ENCODE results near the gene ZNF664. TPM values are rescaled to one million over a fixed set of nuclear protein-coding genes. Genes with fewer than 3 reads are reported as not detected.

Gene ZNF664
- total and polyA plus RNA-seq, 2 of the 8 experiments (the other 6 are each of a cell fraction or from before 2014, with no cell fraction given), result 22.8 to 51.4 TPM

GRCh38 chr12:124030008-124030407, 57.0 kb downstream of the ZNF664 start:
- Histone ChIP-seq H2AK5ac (ENCODE audit: low read depth, low read length) (no peak overlapping the region), H4K8ac (ENCODE audit: extremely low read depth, insufficient read depth, low read length) (no peak overlapping the region), H3K4me1 (replicated peaks in 1 of 4; ENCODE audit: control insufficient read depth in 3 of 4, insufficient read depth in 4 of 4, low read length in 3 of 4) (peaks cover 0 to 2% (median 0%) of the 10 kb centered on the region in 4 experiments; a peak in 3 of 7 replicates), H2AFZ (ENCODE audit: low read length) (no peak overlapping the region), H3K79me2 (ENCODE audit: control insufficient read depth in 1 of 2, insufficient read depth in 2 of 2, low read length in 2 of 2) (no peaks in the 10 kb centered on the region), H3K36me3 (ENCODE audit: control insufficient read depth in 2 of 4, insufficient read depth in 4 of 4, low read length in 3 of 4) (no peaks in the 10 kb centered on the region), H4K20me1 (replicated peaks in 1 of 2; ENCODE audit: control insufficient read depth in 1 of 2, insufficient read depth in 2 of 2, low read length in 2 of 2) (no peaks in the 10 kb centered on the region), H2BK12ac (ENCODE audit: low read depth, low read length) (no peak overlapping the region), H2BK15ac (ENCODE audit: low read length) (no peak overlapping the region), H2BK120ac (replicated peaks; ENCODE audit: low read depth, low read length) (no peak overlapping the region), H3K4me3 (ENCODE audit: extremely low read depth in 1 of 4, insufficient read depth in 2 of 4, low read depth in 3 of 4, low read length in 4 of 4) (no peak overlapping the region), H3K27ac (ENCODE audit: low read depth, low read length) (no peak overlapping the region), H3K27me3 (replicated peaks in 1 of 4; ENCODE audit: control insufficient read depth in 3 of 4, extremely low read depth in 1 of 4, insufficient read depth in 3 of 4, low read length in 3 of 4) (no peaks in the 10 kb centered on the region), H3K18ac (ENCODE audit: extremely low read depth, low read length) (no peak overlapping the region), H3K23me2 (ENCODE audit: low read depth, low read length) (no peaks in the 10 kb centered on the region), H2BK20ac (ENCODE audit: low read length) (no peak overlapping the region), H4K5ac (ENCODE audit: insufficient read length, low read depth, low read length) (no peak overlapping the region), H3K9me3 (ENCODE audit: insufficient read depth in 2 of 2, low read depth in 1 of 2, low read length in 1 of 2) (no peaks in the 10 kb centered on the region), H4K91ac (replicated peaks; ENCODE audit: insufficient read length, low read length) (no peak overlapping the region), H3K23ac (ENCODE audit: insufficient read length) (no peak overlapping the region), H3K4me2 (ENCODE audit: insufficient read depth in 1 of 2, low read depth in 2 of 2, low read length in 2 of 2) (no peak overlapping the region), H2BK5ac (ENCODE audit: low read depth, low read length) (no peak overlapping the region), H3K9ac (replicated peaks in 1 of 4; ENCODE audit: extremely low read depth in 1 of 4, low read depth in 3 of 4, low read length in 3 of 4) (no peak overlapping the region), H3K14ac (ENCODE audit: insufficient read length) (no peak overlapping the region), H3K79me1 (ENCODE audit: low read depth, low read length) (no peaks in the 10 kb centered on the region), H3K4ac (replicated peaks; ENCODE audit: insufficient read length, low read depth, low read length) (no peak overlapping the region), H3K56ac (replicated peaks; ENCODE audit: insufficient read length, low read depth, low read length) (no peak overlapping the region)
- DNase-seq (ENCODE audit: low read depth in 1 of 2, low spot score in 2 of 2) (peak in 1 of 2 experiments; percentile 37), FAIRE-seq (no peak)
- ChIA-PET POLR2A (ENCODE audit: partially characterized antibody) (no interaction called here), CTCF (ENCODE audit: partially characterized antibody) (interaction anchor here (0.7 to 5.3 kb wide), 10 partner anchors 9 to 302 kb away, joined by 3 to 39 read pairs (median 3); no protein-coding TSS in a partner anchor)
- 91% methylated on average over 12 of the region's 12 CpGs; no CpG with 5 or more reads in 1 of the 2 experiments for WGBS, 2 experiments (ENCODE audit: extremely low coverage in 1 of 2, insufficient coverage in 1 of 2, insufficient read length in 1 of 2, insufficient replicate concordance in 2 of 2, low coverage in 1 of 2, low lambda C conversion rate in 2 of 2, missing lambda C conversion rate in 1 of 2)
- no peak for TF ChIP-seq RBBP5 (IDR thresholded peaks at IDR 0.05; ENCODE audit: borderline replicate concordance, low read depth, low read length)
